HG03432 (cell line): ENCODE results near the gene EHBP1.

Experiments
- ATAC-seq: cut with Tn5 transposase; IDR thresholded peaks from one replicate; pipeline ENCODE4 v1.9.1; 2021; ENCODE audit warnings: mild to moderate bottlenecking, moderate library complexity; ENCODE audit not compliant: unreplicated experiment

Gene EHBP1

GRCh38 chr2:62812921-62813825 lies 107.7 kb downstream of the EHBP1 start:
- ATAC-seq, result no peak

DNA sequence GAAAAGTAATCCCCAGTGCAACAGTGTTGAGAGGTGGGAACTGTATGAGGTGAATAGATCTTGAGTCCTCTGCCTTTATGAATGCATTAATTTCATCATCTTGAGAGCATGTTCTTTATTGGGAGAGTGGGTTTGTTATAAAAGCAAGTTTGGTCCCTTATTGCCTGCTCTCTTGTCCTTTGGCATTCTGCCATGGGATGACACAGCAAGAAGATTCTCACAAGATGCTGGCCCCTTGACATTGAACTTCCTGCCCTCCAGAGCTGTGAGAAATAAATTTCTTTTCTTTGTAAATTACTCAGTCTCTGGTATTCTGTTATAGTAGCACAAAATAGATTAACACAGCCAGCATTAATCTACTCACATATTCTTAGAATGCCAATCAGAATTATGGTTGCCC lies 108.6 kb downstream of the EHBP1 start:
- no peak for ATAC-seq

GRCh38 chr2:62817348-62817747 lies 111.8 kb downstream of the EHBP1 start:
- no peak for ATAC-seq

DNA sequence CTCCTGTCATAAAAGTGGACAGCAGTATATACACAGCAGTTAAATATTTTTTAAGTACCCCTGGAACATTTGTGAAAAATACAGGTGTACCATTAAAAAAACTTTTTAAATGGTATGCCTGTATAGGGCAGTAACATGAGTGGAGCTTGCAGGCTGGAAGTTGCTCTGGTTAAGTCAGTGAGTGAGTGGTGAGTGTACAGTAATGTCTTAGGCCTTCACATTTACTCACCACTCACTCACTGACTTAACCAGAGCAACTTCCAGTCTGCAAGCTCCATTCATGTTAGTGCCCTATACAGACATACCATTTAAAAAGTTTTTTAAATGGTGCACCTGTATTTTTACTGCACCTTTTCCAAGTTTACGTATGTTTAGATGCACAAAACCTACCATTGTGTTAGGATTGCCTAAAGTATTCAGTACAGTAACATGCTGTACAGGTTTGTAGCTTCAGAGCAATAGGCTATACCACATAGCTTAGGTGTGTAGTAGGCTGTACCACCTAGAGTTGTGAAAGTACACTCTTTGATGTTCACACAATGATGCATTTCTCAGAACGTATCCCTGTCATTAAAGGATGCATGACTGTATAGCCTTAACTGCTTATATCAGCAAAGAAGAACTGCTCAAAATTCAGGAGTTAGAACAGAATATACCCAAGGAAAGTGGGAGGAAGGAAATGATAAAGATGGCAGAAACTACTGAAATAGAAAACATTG lies 112.6 kb downstream of the EHBP1 start:
- no peak for ATAC-seq

DNA sequence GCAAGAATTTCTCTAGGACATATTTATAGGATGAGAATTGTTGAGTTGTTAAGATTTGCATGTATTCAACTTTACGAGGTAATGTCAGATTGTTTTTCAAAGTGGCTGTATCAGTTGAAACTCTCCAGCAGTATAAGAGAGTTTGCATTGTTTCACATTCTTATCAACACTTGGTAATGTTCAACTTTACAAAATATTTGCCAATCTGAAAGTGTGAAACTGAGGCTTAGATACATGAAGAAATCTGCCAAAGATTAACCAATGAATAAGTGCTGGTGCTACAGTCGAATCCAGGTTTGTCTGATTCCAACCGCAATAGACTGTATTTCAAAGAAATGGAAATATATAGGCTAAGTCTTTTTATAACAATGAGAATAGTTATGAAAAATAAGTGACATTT lies 117.0 kb downstream of the EHBP1 start:
- no peak for ATAC-seq

GRCh38 chr2:62824388-62824787 lies 118.9 kb downstream of the EHBP1 start:
- ATAC-seq, result no peak

DNA sequence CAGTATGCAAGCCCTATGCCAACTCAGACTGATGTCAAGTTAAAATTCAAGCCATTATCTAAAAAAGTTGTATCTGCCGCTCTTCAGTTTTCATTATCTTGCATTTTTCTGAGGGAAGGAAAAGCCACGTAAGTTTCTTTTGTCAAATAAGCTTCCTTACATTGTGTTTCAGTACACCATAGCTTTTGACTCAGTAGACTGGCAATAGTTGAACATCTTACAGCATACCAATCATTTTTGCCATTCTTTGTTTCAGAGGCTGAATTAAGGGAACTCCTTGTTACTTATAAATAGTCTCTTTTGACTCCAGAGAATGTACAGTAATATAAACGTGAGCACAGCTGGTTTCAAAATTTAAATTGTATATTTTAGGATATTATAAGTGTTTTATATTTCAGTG lies 120.6 kb downstream of the EHBP1 start:
- ATAC-seq, result no peak

DNA sequence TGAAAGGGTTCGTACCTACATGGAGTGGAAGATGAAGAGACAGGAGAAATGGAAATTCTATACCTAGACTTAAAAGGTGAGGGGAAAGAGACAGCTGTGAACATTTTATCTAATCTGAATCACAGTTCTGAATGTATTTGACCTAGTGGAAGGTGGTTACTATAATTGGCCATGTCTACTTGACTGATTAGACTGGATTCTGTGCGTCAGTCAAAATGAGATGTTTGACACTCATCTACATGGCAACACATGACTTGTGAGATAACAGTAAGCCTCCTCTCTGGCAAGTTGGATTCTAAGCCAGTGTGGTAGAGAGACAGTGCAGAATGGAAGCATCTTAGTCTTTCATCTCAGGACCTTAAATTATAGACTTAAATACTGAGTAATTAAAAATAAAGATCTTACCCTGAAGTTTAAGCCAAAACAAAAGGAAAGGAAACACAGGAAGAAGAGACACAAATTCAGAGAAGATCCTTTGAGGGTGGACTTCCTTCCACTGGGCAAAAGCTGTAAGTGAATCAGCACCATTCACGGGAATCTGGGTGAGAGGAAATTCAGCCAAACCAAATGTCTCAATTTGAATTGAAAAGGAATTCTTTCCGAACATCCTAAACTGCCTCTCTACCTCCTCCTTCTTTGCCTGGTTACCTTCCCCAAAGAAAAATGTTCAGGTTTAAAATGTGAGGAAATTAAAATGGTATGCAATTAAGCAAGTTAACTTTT lies 121.6 kb downstream of the EHBP1 start:
- no peak for ATAC-seq

GRCh38 chr2:62831729-62832128 lies 126.2 kb downstream of the EHBP1 start:
- ATAC-seq, result peak; percentile 69

- no peak for ATAC-seq
Measured at GRCh38 chr2:62844311-62845090, 139.0 kb downstream of the EHBP1 start.

GRCh38 chr2:62845256-62845655 lies 139.7 kb downstream of the EHBP1 start:
- no peak for ATAC-seq

DNA sequence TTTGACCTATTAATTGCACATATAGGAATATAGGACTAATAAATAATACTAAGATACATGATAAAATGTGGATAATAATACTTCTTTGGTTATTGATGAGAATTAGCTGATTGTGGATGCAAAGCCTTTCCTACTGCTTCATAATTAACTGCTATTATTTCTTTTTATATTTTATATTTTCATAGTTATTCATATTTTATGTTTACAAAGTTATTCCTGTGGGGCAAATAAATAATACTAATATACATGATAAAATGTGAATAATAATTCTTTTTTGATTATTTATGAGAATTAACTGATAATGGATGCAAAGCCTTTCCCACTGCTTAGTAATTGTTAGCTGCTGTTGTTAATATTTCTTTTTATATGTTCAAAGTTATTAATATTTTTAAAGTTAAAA lies 146.7 kb downstream of the EHBP1 start:
- ATAC-seq, result no peak

GRCh38 chr2:62854600-62855514 lies 149.3 kb downstream of the EHBP1 start:
- no peak for ATAC-seq

- ATAC-seq, result no peak
Measured at GRCh38 chr2:62856228-62857040, 150.9 kb downstream of the EHBP1 start.

DNA sequence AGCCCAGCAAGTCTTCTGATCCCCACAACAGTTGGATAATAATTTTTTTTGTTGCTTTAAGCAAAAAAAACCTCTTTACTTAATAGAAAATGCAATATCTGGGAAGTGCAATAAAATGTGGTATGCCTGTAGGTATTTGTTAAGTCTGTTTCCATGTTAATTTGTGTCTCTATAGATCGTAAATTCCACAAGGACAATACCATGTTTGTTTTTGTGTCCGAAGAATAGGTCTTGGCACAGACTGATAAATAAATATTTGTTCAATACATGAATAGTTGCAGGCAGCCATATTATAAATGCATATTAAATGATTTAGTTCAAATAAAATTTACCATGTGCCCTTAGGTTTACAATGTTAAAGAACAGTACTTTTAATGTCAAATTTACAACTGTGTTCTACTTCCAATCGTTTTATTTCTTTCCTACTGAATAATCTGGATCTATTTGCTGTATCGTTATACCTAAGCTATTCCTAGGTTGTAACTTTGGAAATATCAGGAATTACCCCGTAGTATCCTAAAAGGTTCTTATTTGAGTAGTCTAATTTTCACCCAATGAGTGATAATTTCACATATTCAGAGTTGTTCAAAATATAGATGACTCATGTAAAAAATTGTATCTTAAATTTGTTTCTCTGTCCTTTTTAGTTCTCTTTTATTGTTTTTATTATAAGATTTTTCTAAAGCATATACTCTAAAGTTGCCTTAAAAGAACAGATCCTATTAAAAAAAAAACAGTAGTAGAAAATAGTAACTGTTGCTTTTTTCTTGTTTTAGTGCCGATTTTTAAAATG lies 151.8 kb downstream of the EHBP1 start:
- no peak for ATAC-seq

DNA sequence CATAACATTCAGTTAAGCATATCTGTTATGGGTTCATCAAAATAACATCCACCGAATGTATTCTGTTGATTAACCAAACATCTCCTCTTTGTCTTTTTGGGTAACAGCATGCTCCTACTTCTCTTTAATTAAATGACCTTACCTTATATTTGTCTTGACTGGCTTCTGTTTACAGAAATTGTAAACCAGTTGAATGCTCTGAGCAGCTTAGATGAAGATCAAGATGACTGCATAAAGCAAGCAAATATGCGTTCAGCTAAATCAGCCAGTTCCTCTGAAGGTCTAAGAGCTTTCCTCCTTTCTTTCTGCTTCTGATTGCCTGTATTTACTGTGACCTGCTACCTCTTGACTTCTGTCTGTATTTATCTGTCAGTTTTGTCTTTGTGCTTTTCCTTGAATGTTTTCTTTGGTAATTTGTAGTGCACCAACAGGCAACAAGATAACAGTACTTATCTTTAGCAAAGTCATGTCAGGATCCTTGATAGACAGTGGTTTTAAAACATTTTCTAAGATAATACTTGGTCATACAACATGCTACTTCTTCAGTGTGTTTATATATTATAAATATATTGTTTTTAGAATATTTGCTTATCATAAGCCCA lies 152.8 kb downstream of the EHBP1 start:
- no peak for ATAC-seq

DNA sequence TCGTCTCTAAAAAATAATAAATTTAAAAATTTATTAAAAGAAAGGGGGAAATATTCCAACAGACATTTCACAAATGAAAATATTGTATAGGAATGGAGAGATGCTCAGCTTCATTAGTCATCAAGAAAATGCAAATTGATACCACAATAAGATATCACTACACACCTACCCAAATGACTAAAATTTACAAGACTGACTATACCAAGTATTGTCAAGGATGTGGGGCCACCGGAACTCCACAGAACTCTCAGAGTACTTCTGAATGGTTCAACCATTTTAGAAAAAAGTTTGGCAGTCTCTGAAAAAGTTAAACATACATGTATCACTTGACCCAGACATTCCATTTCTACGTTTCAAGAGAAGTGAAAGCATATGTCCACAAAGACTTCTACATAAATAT lies 163.4 kb downstream of the EHBP1 start:
- ATAC-seq, result no peak

DNA sequence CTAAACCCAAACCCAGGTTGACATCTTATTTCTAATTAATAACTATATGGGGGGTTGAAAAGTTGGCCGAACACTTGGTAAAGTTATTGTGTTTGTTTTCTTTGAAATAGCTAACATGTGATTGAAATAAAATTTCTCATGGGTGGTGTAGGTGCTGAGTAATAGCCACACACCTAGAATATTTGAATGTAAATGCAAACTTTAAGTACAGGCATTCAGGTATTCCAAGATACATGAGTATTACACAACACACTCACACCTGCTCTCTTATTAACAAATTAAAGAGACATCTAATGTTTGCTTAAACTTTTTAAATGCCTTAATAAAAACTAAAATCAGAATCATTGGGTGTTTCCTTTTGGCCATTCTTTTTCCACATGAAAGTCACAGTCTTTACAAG lies 165.5 kb downstream of the EHBP1 start:
- ATAC-seq, result no peak
